Measurements from ENCODE around the gene SYNE2.

The SYNE2 gene

GRCh38 chr14:64225151-64225757, 372.4 kb downstream of the SYNE2 start:
- Histone ChIP-seq H3K4me1 (no peaks in the 10 kb centered on the region), H3K9me3 (no peaks in the 10 kb centered on the region), H3K27me3 (ENCODE audit: low read depth) (no peaks in the 10 kb centered on the region), H3K36me3 (replicated peaks) (peaks cover 8% of the 10 kb centered on the region), H3K4me3 (no peak overlapping the region)
- in situ Hi-C loops (cut with MboI; ENCODE audit: low sequenced_read_pairs) = no loop called here
- no peak for DNase-seq (ENCODE audit: low spot score in 2 of 2)

GRCh38 chr14:64227856-64228255, 375.1 kb downstream of the SYNE2 start:
- no peak for DNase-seq (ENCODE audit: low spot score in 2 of 2)
- Histone ChIP-seq H3K27me3 (ENCODE audit: low read depth) (no peaks in the 10 kb centered on the region), H3K9me3 (no peaks in the 10 kb centered on the region), H3K4me1 (no peaks in the 10 kb centered on the region), H3K36me3 (replicated peaks) (no peaks in the 10 kb centered on the region; the same call in 1 of the 2 replicates), H3K4me3 (no peak overlapping the region)
- in situ Hi-C loops (cut with MboI; ENCODE audit: low sequenced_read_pairs) = no loop called here

GRCh38 chr14:64229489-64229888, 376.7 kb downstream of the SYNE2 start:
- in situ Hi-C loops (cut with MboI; ENCODE audit: low sequenced_read_pairs) = no loop called here
- Histone ChIP-seq H3K4me3 (no peak overlapping the region), H3K36me3 (replicated peaks) (no peaks in the 10 kb centered on the region; the same call in 1 of the 2 replicates), H3K4me1 (no peaks in the 10 kb centered on the region), H3K27me3 (ENCODE audit: low read depth) (no peaks in the 10 kb centered on the region), H3K9me3 (no peaks in the 10 kb centered on the region)
- DNase-seq (ENCODE audit: low spot score in 2 of 2) = no peak

GRCh38 chr14:64232095-64232838, 379.5 kb downstream of the SYNE2 start:
- no peaks in the 10 kb centered on the region for H3K27me3 ChIP-seq (ENCODE audit: low read depth)
- H3K4me3 ChIP-seq = no peak overlapping the region
- no peaks in the 10 kb centered on the region; the same call in 1 of the 2 replicates for H3K36me3 ChIP-seq (replicated peaks)
- no peaks in the 10 kb centered on the region for H3K4me1 ChIP-seq
- in situ Hi-C loops (cut with MboI; ENCODE audit: low sequenced_read_pairs) = no loop called here
- H3K9me3 ChIP-seq = no peaks in the 10 kb centered on the region
- DNase-seq (ENCODE audit: low spot score in 2 of 2) = no peak

- H3K4me3 ChIP-seq = no peak overlapping the region
- no peaks in the 10 kb centered on the region; the same call in 1 of the 2 replicates for H3K4me1 ChIP-seq
- no peaks in the 10 kb centered on the region for H3K27me3 ChIP-seq (ENCODE audit: low read depth)
- H3K36me3 ChIP-seq (replicated peaks) = no peaks in the 10 kb centered on the region
- DNase-seq (ENCODE audit: low spot score in 2 of 2) = no peak
- in situ Hi-C loops (cut with MboI; ENCODE audit: low sequenced_read_pairs) = no loop called here
- no peaks in the 10 kb centered on the region for H3K9me3 ChIP-seq
These were observed 380.1 kb downstream of the SYNE2 start for GRCh38 chr14:64232944-64233343.

- no peak for DNase-seq (ENCODE audit: low spot score in 2 of 2)
- no peaks in the 10 kb centered on the region for H3K27me3 ChIP-seq (ENCODE audit: low read depth)
- in situ Hi-C loops (cut with MboI; ENCODE audit: low sequenced_read_pairs) = no loop called here
- no peak overlapping the region for H3K4me3 ChIP-seq
- H3K36me3 ChIP-seq (replicated peaks) = no peaks in the 10 kb centered on the region
- no peaks in the 10 kb centered on the region; the same call in 1 of the 2 replicates for H3K4me1 ChIP-seq
- H3K9me3 ChIP-seq = no peaks in the 10 kb centered on the region
These were observed 380.9 kb downstream of the SYNE2 start for GRCh38 chr14:64233531-64234190.

- Histone ChIP-seq H3K36me3 (replicated peaks) (no peaks in the 10 kb centered on the region), H3K9me3 (no peaks in the 10 kb centered on the region), H3K4me1 (no peaks in the 10 kb centered on the region; the same call in 1 of the 2 replicates), H3K4me3 (no peak overlapping the region), H3K27me3 (ENCODE audit: low read depth) (no peaks in the 10 kb centered on the region)
- no peak for DNase-seq (ENCODE audit: low spot score in 2 of 2)
- in situ Hi-C loops (cut with MboI; ENCODE audit: low sequenced_read_pairs) = no loop called here
These were observed 382.3 kb downstream of the SYNE2 start for GRCh38 chr14:64234877-64235651.

GRCh38 chr14:64235652-64236640, 383.1 kb downstream of the SYNE2 start:
- Histone ChIP-seq H3K9me3 (no peaks in the 10 kb centered on the region), H3K36me3 (replicated peaks) (no peaks in the 10 kb centered on the region), H3K27me3 (ENCODE audit: low read depth) (no peaks in the 10 kb centered on the region), H3K4me3 (no peak overlapping the region), H3K4me1 (no peaks in the 10 kb centered on the region; the same call in 1 of the 2 replicates)
- DNase-seq (ENCODE audit: low spot score in 2 of 2) = no peak
- in situ Hi-C loops (cut with MboI; ENCODE audit: low sequenced_read_pairs) = no loop called here

- DNase-seq (ENCODE audit: low spot score in 2 of 2) = no peak
- no peaks in the 10 kb centered on the region; the same call in 1 of the 2 replicates for H3K4me1 ChIP-seq
- no peaks in the 10 kb centered on the region for H3K27me3 ChIP-seq (ENCODE audit: low read depth)
- in situ Hi-C loops (cut with MboI; ENCODE audit: low sequenced_read_pairs) = no loop called here
- no peak overlapping the region for H3K4me3 ChIP-seq
- no peaks in the 10 kb centered on the region for H3K9me3 ChIP-seq
- H3K36me3 ChIP-seq (replicated peaks) = no peaks in the 10 kb centered on the region
These were observed 385.2 kb downstream of the SYNE2 start for GRCh38 chr14:64238049-64238448.

- no peaks in the 10 kb centered on the region; the same call in 1 of the 2 replicates for H3K4me1 ChIP-seq
- H3K4me3 ChIP-seq = no peak overlapping the region
- no peaks in the 10 kb centered on the region for H3K27me3 ChIP-seq (ENCODE audit: low read depth)
- DNase-seq (ENCODE audit: low spot score in 2 of 2) = no peak
- H3K9me3 ChIP-seq = no peaks in the 10 kb centered on the region
- H3K36me3 ChIP-seq (replicated peaks) = no peaks in the 10 kb centered on the region
- in situ Hi-C loops (cut with MboI; ENCODE audit: low sequenced_read_pairs) = no loop called here
These were observed 385.8 kb downstream of the SYNE2 start for GRCh38 chr14:64238631-64239030.

- Histone ChIP-seq H3K27me3 (ENCODE audit: low read depth) (no peaks in the 10 kb centered on the region), H3K4me1 (no peaks in the 10 kb centered on the region), H3K36me3 (replicated peaks) (no peaks in the 10 kb centered on the region), H3K9me3 (no peaks in the 10 kb centered on the region), H3K4me3 (no peak overlapping the region)
- no peak for DNase-seq (ENCODE audit: low spot score in 2 of 2)
- in situ Hi-C loops (cut with MboI; ENCODE audit: low sequenced_read_pairs) = no loop called here
These were observed 391.5 kb downstream of the SYNE2 start for GRCh38 chr14:64244279-64244678.

- no peaks in the 10 kb centered on the region for H3K27me3 ChIP-seq (ENCODE audit: low read depth)
- H3K9me3 ChIP-seq = no peaks in the 10 kb centered on the region
- H3K4me1 ChIP-seq = no peaks in the 10 kb centered on the region
- in situ Hi-C loops (cut with MboI; ENCODE audit: low sequenced_read_pairs) = no loop called here
- DNase-seq (ENCODE audit: low spot score in 2 of 2) = no peak
- no peaks in the 10 kb centered on the region for H3K36me3 ChIP-seq (replicated peaks)
- no peak overlapping the region for H3K4me3 ChIP-seq
These were observed 392.7 kb downstream of the SYNE2 start for GRCh38 chr14:64245491-64245890.

- no peaks in the 10 kb centered on the region for H3K27me3 ChIP-seq (ENCODE audit: low read depth)
- H3K36me3 ChIP-seq (replicated peaks) = no peaks in the 10 kb centered on the region
- in situ Hi-C loops (cut with MboI; ENCODE audit: low sequenced_read_pairs) = no loop called here
- no peak overlapping the region for H3K4me3 ChIP-seq
- H3K4me1 ChIP-seq = no peaks in the 10 kb centered on the region
- no peak for DNase-seq (ENCODE audit: low spot score in 2 of 2)
- no peaks in the 10 kb centered on the region for H3K9me3 ChIP-seq
These were observed 393.9 kb downstream of the SYNE2 start for GRCh38 chr14:64246688-64247087.
